Large intestine (tissue), 3 donors: ENCODE results near the gene SIX1. TPM values are rescaled to one million over a fixed set of nuclear protein-coding genes. Genes with fewer than 3 reads are reported as not detected.

Experiments
- DNase-seq, 2 donors: peaks; one replicate each; pipeline versions ENCODE4 v3.0.0 to v3.0.0-alpha.2; 2013
- H3K27ac ChIP-seq: one replicate; pipeline ENCODE4 v1.5.1; 2013; ENCODE audit warnings: low read length
- H3K27me3 ChIP-seq: 2 replicates; pipeline ENCODE4 v1.6.1; 2013; ENCODE audit warnings: low read length; ENCODE audit not compliant: control insufficient read depth, insufficient read depth
- H3K36me3 ChIP-seq: 2 replicates; pipeline ENCODE4 v1.6.1; 2013; ENCODE audit warnings: low read length; ENCODE audit not compliant: control insufficient read depth, insufficient read depth
- H3K4me1 ChIP-seq: one replicate; pipeline ENCODE4 v1.6.1; 2013; ENCODE audit warnings: low read length; ENCODE audit not compliant: control insufficient read depth, insufficient read depth
- H3K4me3 ChIP-seq: one replicate; pipeline ENCODE4 v1.5.1; 2013; ENCODE audit warnings: low read length
- H3K9me3 ChIP-seq: one replicate; pipeline ENCODE4 v1.6.1; 2013; ENCODE audit warnings: mild to moderate bottlenecking, low read depth, low read length, moderate library complexity; ENCODE audit not compliant: control insufficient read depth
- WGBS: methylation state at CpG from one replicate; pipeline ENCODE4 v1.1.5; 2013; ENCODE audit warnings: low lambda C conversion rate; ENCODE audit not compliant: insufficient coverage; 5-methylcytosine and 5-hydroxymethylcytosine counted together
- polyA plus RNA-seq: library from polyadenylated mRNA; unstranded; fragments of 120-200 nt; gene quantifications from one replicate; pipeline ENCODE4 v1.2.1, GENCODE V29; 2013

The SIX1 gene
- polyA plus RNA-seq, 1 donor, result 0.12 TPM

GRCh38 chr14:60622917-60623257 lies 26.4 kb downstream of the SIX1 start:
- Histone ChIP-seq H3K4me3 (no peak overlapping the region), H3K4me1 (no peaks in the 10 kb centered on the region), H3K9me3 (no peaks in the 10 kb centered on the region), H3K27me3 (peaks cover 2% of the 10 kb centered on the region), H3K36me3 (no peaks in the 10 kb centered on the region), H3K27ac (no peak overlapping the region)
- no peak for DNase-seq
- no CpG with 5 or more reads among the region's 2 CpGs for WGBS

DNA sequence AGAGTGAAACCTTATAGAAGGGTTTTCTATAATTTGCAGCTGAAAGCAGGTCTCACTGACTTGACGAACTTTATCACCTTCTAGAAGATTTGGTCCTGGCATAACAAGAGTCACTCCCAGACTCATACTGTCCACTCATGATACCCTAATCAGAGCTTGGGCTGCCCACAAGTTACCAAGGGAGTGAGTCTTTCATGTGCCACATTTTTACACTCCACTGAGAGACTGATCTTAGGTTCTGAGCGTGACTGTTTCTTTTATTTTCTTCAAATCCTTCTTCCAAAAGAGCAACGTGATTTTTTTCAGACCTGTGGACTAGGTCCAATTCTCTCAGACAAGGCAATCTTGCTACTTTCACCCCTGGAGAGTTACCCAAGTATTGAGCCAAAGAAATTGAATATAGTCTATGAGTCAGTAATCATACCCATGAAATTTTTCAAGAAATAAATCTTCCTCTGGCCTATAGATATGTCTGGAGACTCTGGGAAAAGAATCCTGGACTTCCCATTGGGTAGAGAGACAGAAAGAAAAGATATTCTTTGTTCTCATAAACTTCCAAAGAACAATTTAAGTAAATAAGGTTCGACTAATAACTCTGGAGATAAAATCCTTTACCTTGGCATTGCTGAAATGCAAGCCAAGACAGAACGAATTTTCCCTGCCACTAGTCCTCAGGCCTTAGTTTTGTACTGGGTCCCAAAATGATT lies 26.9 kb downstream of the SIX1 start:
- no peak for DNase-seq
- Histone ChIP-seq H3K4me3 (no peak overlapping the region), H3K9me3 (no peaks in the 10 kb centered on the region), H3K4me1 (no peaks in the 10 kb centered on the region), H3K27ac (no peak overlapping the region), H3K36me3 (no peaks in the 10 kb centered on the region), H3K27me3 (no peaks in the 10 kb centered on the region)
- WGBS, result 20% methylated on average over 1 of the region's 5 CpGs

GRCh38 chr14:60621386-60621785 lies 27.9 kb downstream of the SIX1 start:
- Histone ChIP-seq H3K4me3 (no peak overlapping the region), H3K36me3 (no peaks in the 10 kb centered on the region), H3K27ac (no peak overlapping the region), H3K4me1 (no peaks in the 10 kb centered on the region), H3K27me3 (no peaks in the 10 kb centered on the region), H3K9me3 (no peaks in the 10 kb centered on the region)
- no peak for DNase-seq

GRCh38 chr14:60618241-60618640 lies 31.0 kb downstream of the SIX1 start:
- Histone ChIP-seq H3K4me1 (no peaks in the 10 kb centered on the region), H3K9me3 (no peaks in the 10 kb centered on the region), H3K27me3 (no peaks in the 10 kb centered on the region), H3K36me3 (no peaks in the 10 kb centered on the region), H3K4me3 (no peak overlapping the region), H3K27ac (no peak overlapping the region)
- peak in 1 of 2 donors; percentile 24 for DNase-seq
- no CpG with 5 or more reads among the region's 2 CpGs for WGBS

- Histone ChIP-seq H3K27me3 (no peaks in the 10 kb centered on the region), H3K9me3 (no peaks in the 10 kb centered on the region), H3K4me3 (no peak overlapping the region), H3K4me1 (no peaks in the 10 kb centered on the region), H3K27ac (no peak overlapping the region), H3K36me3 (no peaks in the 10 kb centered on the region)
- no peak for DNase-seq
- 38% methylated on average over 3 of the region's 11 CpGs for WGBS
Observed at GRCh38 chr14:60616461-60616959, 32.8 kb downstream of the SIX1 start.

DNA sequence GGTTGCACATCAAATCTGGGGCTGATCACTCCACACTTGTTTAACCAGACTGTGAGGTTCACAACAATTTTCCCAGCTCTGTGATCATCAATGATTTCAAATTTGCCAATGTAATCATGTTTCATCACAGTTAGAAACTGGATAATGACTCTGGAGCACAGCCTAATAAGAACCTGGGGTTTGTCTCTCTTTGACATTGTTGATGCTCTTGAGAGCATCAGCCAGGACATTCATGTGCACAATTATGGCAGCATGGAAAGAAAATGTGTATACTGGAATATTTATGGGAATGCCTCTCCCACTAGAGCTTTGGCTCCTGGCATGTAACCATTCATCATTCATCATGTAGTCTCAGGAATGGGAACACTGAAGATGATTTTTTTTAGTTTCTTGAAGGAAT lies 47.0 kb downstream of the SIX1 start:
- Histone ChIP-seq H3K4me3 (no peak overlapping the region), H3K36me3 (no peaks in the 10 kb centered on the region), H3K9me3 (no peaks in the 10 kb centered on the region), H3K27ac (no peak overlapping the region), H3K4me1 (no peaks in the 10 kb centered on the region), H3K27me3 (no peaks in the 10 kb centered on the region)
- DNase-seq, result no peak

- H3K36me3 ChIP-seq, result no peaks in the 10 kb centered on the region
- H3K27me3 ChIP-seq, result no peaks in the 10 kb centered on the region
- H3K4me1 ChIP-seq, result no peaks in the 10 kb centered on the region
- H3K9me3 ChIP-seq, result no peaks in the 10 kb centered on the region
- H3K27ac ChIP-seq, result no peak overlapping the region
- DNase-seq, result no peak
- H3K4me3 ChIP-seq, result no peak overlapping the region
Observed at GRCh38 chr14:60599727-60600126, 49.5 kb downstream of the SIX1 start.

GRCh38 chr14:60596139-60596538 lies 53.1 kb downstream of the SIX1 start:
- Histone ChIP-seq H3K36me3 (no peaks in the 10 kb centered on the region), H3K4me3 (no peak overlapping the region), H3K4me1 (no peaks in the 10 kb centered on the region), H3K27ac (no peak overlapping the region), H3K27me3 (no peaks in the 10 kb centered on the region), H3K9me3 (no peaks in the 10 kb centered on the region)
- no peak for DNase-seq

- H3K27me3 ChIP-seq, result no peaks in the 10 kb centered on the region
- H3K27ac ChIP-seq, result no peak overlapping the region
- H3K9me3 ChIP-seq, result no peaks in the 10 kb centered on the region
- H3K4me3 ChIP-seq, result no peak overlapping the region
- no peak for DNase-seq
- H3K4me1 ChIP-seq, result no peaks in the 10 kb centered on the region
- no CpG with 5 or more reads among the region's 3 CpGs for WGBS
- H3K36me3 ChIP-seq, result no peaks in the 10 kb centered on the region
Observed at GRCh38 chr14:60594062-60594461, 55.2 kb downstream of the SIX1 start.
